Measurements from ENCODE around the gene CCDC152. TPM values are rescaled to one million over a fixed set of nuclear protein-coding genes. Genes with fewer than 3 reads are reported as not detected.

CCDC152 gene
- total RNA-seq, 1 donor from 2014 or later = not detected

GRCh38 chr5:42798284-42799240, 41.9 kb downstream of the CCDC152 start:
- intact Hi-C loops (cut with DNase I) = no loop called here
- H3K4me3 ChIP-seq = no peak overlapping the region
- H3K27me3 ChIP-seq = no peaks in the 10 kb centered on the region
- DNase-seq (ENCODE audit: low spot score in 2 of 2) = no peak
- peaks cover 9 to 29% of the 10 kb centered on the region in 2 donors for H3K36me3 ChIP-seq
- H3K4me1 ChIP-seq = no peaks in the 10 kb centered on the region
- no peak for TF ChIP-seq CTCF (IDR thresholded peaks at IDR 0.05)
- no peak overlapping the region for H3K27ac ChIP-seq
- peaks cover 0 to 4% of the 10 kb centered on the region in 2 donors for H3K9me3 ChIP-seq

GRCh38 chr5:42799241-42799608, 42.6 kb downstream of the CCDC152 start:
- Histone ChIP-seq H3K4me1 (no peaks in the 10 kb centered on the region), H3K27ac (no peak overlapping the region), H3K9me3 (peaks cover 0 to 4% of the 10 kb centered on the region in 2 donors), H3K27me3 (no peaks in the 10 kb centered on the region), H3K36me3 (peaks cover 9 to 29% of the 10 kb centered on the region in 2 donors), H3K4me3 (no peak overlapping the region)
- intact Hi-C loops (cut with DNase I) = no loop called here
- no peak for DNase-seq (ENCODE audit: low spot score in 2 of 2)
- no peak for TF ChIP-seq CTCF (IDR thresholded peaks at IDR 0.05)

DNA sequence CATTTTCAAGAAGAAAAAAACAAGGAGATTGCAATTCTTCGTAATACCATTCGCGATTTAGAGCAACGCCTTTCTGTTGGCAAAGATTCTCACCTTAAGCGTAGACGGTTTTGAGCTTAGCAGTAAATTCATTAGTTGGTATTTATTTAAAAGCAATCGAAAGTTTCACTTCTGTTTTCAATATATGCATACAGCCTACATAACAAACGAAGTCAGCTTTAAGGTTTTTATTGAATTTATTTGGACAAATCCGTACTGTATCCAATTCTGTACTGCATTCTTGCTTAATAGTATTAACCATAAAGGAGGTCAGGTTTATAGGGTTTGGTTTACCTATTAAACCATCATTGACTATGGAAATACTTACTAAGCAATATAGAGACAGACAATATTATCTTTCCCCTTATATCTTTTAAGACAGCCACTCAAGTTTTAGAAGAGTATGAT, 43.1 kb downstream of the CCDC152 start:
- intact Hi-C loops (cut with DNase I) = no loop called here
- no peaks in the 10 kb centered on the region for H3K27me3 ChIP-seq
- H3K4me3 ChIP-seq = no peak overlapping the region
- H3K9me3 ChIP-seq = peaks cover 0 to 4% of the 10 kb centered on the region in 2 donors
- TF ChIP-seq CTCF (IDR thresholded peaks at IDR 0.05) = no peak
- H3K4me1 ChIP-seq = no peaks in the 10 kb centered on the region
- no peak overlapping the region for H3K27ac ChIP-seq
- no peak for DNase-seq (ENCODE audit: low spot score in 2 of 2)
- peaks cover 9 to 29% of the 10 kb centered on the region in 2 donors for H3K36me3 ChIP-seq

DNA sequence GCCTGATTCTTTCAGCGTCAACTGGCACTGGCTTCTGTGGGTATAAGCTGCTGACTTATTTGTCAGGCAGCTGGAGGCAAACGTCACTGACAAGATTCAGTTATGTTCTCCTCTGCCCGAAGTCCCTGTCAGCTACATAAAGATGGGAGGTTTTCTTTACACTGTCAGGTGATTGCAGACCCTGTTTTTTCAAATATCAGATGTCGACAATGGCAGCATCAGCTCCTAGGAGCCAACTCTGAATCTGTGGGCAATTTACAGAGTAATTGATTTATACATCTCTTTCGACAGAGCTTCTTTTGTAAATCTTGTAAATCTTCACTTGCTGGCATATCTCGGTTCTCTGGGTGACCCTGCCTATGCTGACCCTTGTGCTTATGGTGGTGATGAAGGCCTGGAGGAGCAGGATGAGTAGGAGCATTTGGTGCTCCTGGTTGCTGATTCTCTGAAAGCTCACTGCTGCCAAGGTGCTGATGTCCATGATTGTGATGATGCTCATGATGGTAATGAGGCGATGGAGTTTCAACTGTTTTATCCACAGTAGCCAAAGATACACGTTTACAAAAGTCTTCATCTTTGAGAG, 44.2 kb downstream of the CCDC152 start:
- Histone ChIP-seq H3K9me3 (peaks cover 0 to 4% of the 10 kb centered on the region in 2 donors), H3K4me1 (no peaks in the 10 kb centered on the region), H3K27me3 (no peaks in the 10 kb centered on the region), H3K36me3 (peaks cover 9 to 32% of the 10 kb centered on the region in 2 donors), H3K27ac (no peak overlapping the region), H3K4me3 (no peak overlapping the region)
- intact Hi-C loops (cut with DNase I) = no loop called here
- no peak for TF ChIP-seq CTCF (IDR thresholded peaks at IDR 0.05)
- no peak for DNase-seq (ENCODE audit: low spot score in 2 of 2)

- no peaks in the 10 kb centered on the region for H3K4me1 ChIP-seq
- peaks cover 0 to 4% of the 10 kb centered on the region in 2 donors for H3K9me3 ChIP-seq
- no peak overlapping the region for H3K4me3 ChIP-seq
- no peak overlapping the region for H3K27ac ChIP-seq
- no peak for TF ChIP-seq CTCF (IDR thresholded peaks at IDR 0.05)
- intact Hi-C loops (cut with DNase I) = no loop called here
- peaks cover 9 to 38% of the 10 kb centered on the region in 2 donors for H3K36me3 ChIP-seq
- DNase-seq (ENCODE audit: low spot score in 2 of 2) = no peak
- no peaks in the 10 kb centered on the region for H3K27me3 ChIP-seq
Observed at GRCh38 chr5:42801516-42802166, 45.0 kb downstream of the CCDC152 start.

Measured in ascending aorta (tissue), 2 donors.